ENCODE measurements around the gene MRPL20. TPM values are rescaled to one million over a fixed set of nuclear protein-coding genes. Genes with fewer than 3 reads are reported as not detected.

Gene MRPL20
- polyA plus RNA-seq, 1 of the 3 experiments (the other 2 are of a cell fraction), result 210 TPM

DNA sequence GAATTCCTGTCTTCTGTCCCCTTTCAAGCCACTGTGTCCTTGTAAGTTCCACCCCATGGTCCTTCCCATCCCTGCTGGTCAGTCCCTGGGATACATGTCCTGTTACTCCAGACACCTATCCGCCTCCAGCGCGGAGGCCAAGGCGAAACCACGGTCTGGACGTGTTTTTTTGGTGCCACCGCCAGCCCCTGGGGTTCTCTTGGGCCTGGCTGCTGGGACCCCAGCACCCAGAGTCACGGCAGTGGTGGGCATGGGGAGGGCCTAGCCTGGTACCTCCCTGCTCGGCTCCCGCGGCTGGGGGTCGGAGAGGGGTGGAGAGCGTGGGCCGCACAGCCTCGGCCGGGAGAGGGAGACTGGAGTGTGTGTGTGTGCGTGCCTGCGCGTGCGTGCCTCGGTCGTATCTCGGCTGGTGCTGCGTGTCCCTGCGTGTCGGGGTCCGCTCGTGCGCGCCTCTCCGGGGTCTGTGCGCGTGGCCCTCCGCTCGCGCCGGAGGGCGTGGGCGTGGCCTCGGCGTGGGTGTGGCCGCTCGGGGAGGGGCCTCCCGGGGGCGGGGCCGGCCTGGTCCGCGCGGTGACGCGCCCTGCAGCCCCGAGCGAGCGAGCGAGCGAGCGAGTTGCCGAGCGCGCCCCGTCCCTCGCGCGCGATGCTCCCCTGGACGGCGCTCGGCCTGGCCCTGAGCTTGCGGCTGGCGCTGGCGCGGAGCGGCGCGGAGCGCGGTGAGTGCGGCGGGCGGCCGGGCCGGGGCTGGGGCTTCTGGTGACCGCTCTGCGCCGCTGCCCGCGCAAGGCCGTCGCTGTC lies 28.2 kb upstream of the MRPL20 start, which contains the start of gene VWA1:
TSS of gene VWA1 (plus strand) at position 585 of the 798 bp plus-strand sequence. CDS start at position 644, 59 bp downstream.
- ChIA-PET CTCF (no interaction called here), POLR2A (no interaction called here)
- no peak within 1 kb of the TSS for H3K9ac ChIP-seq

DNA sequence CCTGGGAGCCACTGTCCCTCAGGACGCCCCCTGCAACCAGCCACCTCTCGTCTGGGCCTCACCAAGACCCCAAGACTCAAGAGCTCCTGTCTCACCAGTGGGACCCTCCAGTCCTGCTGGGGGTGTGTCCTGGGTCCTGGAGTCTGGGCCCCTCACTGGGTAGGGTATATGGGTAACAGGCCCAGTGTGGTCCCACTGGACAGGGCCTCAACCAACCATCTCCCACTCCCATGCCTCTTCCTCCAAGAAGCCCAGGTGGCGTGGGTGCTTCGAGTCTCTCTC lies 27.7 kb upstream of the MRPL20 start:
- ChIA-PET POLR2A (no interaction called here), CTCF (interaction anchor here (1.2 kb wide), 1 partner anchor 60 kb away, joined by 3 read pairs; the partner anchor contains the start of gene AURKAIP1)
- H3K4me2 ChIP-seq, result no peak overlapping the region

More for the DNA sequence above, 28.2 kb upstream of the MRPL20 start, which contains the start of gene VWA1:
- H3F3A ChIP-seq (replicated peaks; ENCODE audit: insufficient read depth), result no peaks in the 10 kb centered on the region
- no peaks in the 10 kb centered on the region for H3K36me3 ChIP-seq (replicated peaks in 1 of 2; ENCODE audit: control insufficient read depth in 1 of 2, insufficient read depth in 2 of 2, low read length in 1 of 2)
- H3K9me2 ChIP-seq, result no peaks in the 10 kb centered on the region
- no peaks in the 10 kb centered on the region for H3K27me3 ChIP-seq (ENCODE audit: insufficient read depth)
- H3K79me2 ChIP-seq (ENCODE audit: insufficient read depth), result no peaks in the 10 kb centered on the region
- no peak within 1 kb of the TSS for H2AFZ ChIP-seq (ENCODE audit: low read depth)
- peak within 1 kb of the TSS; percentile 68 for H3K4me2 ChIP-seq
- TF ChIP-seq MXI1 (IDR thresholded peaks at IDR 0.05; ENCODE audit: low read depth, low read length), result peak; percentile 33; the same call in 1 of the 2 replicates
- peak; percentile 21; the same call in 1 of the 2 replicates for TF ChIP-seq NRF1 (IDR thresholded peaks at IDR 0.05; ENCODE audit: low read depth, low read length)
- TF ChIP-seq, protein P1, sequence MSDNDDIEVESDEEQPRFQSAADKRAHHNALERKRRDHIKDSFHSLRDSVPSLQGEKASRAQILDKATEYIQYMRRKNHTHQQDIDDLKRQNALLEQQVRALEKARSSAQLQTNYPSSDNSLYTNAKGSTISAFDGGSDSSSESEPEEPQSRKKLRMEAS (IDR thresholded peaks at IDR 0.05; ENCODE audit: low read depth), result 0 out of 2 replicates have a peak, but pooled peaks have one; percentile 23
- no peak for TF ChIP-seq JUND (IDR thresholded peaks at IDR 0.05)
- peaks cover 0 to 25% of the 10 kb centered on the region in 2 experiments; a peak in 1 of 4 replicates for H3K4me1 ChIP-seq (ENCODE audit: control insufficient read depth in 1 of 2, insufficient read depth in 2 of 2, low read depth in 1 of 2, low read length in 1 of 2)
- peak within 1 kb of the TSS; percentile 46 to 47; a peak in 3 of 4 replicates for H3K4me3 ChIP-seq (ENCODE audit: low read depth in 2 of 2, low read length in 1 of 2)
- no peak within 1 kb of the TSS; a peak in 1 of 4 replicates for H3K27ac ChIP-seq (ENCODE audit: low read depth in 2 of 2, low read length in 1 of 2)
- DNase-seq, result peak; percentile 99
- no peaks in the 10 kb centered on the region for H3K9me3 ChIP-seq
- H4K20me1 ChIP-seq (ENCODE audit: insufficient read depth), result no peaks in the 10 kb centered on the region
- WGBS (ENCODE audit: low lambda C conversion rate), result 65% methylated on average over 18 of the region's 89 CpGs

More for the DNA sequence above, 27.7 kb upstream of the MRPL20 start:
- Histone ChIP-seq H3K27ac (ENCODE audit: low read depth in 2 of 2, low read length in 1 of 2) (no peak overlapping the region), H4K20me1 (ENCODE audit: insufficient read depth) (no peaks in the 10 kb centered on the region), H3K4me3 (ENCODE audit: low read depth in 2 of 2, low read length in 1 of 2) (no peak overlapping the region), H3K27me3 (ENCODE audit: insufficient read depth) (no peaks in the 10 kb centered on the region), H3K9ac (no peak overlapping the region), H3K36me3 (replicated peaks in 1 of 2; ENCODE audit: control insufficient read depth in 1 of 2, insufficient read depth in 2 of 2, low read length in 1 of 2) (no peaks in the 10 kb centered on the region), H3K4me1 (ENCODE audit: control insufficient read depth in 1 of 2, insufficient read depth in 2 of 2, low read depth in 1 of 2, low read length in 1 of 2) (peaks cover 0 to 28% of the 10 kb centered on the region in 2 experiments; a peak in 1 of 4 replicates), H2AFZ (ENCODE audit: low read depth) (no peak overlapping the region), H3K79me2 (ENCODE audit: insufficient read depth) (no peaks in the 10 kb centered on the region), H3F3A (replicated peaks; ENCODE audit: insufficient read depth) (no peaks in the 10 kb centered on the region), H3K9me3 (no peaks in the 10 kb centered on the region), H3K9me2 (no peaks in the 10 kb centered on the region)
- no peak for DNase-seq
- 100% methylated on average over 2 of the region's 4 CpGs for WGBS (ENCODE audit: low lambda C conversion rate)
- no peak for TF ChIP-seq FOXJ3 (CRISPR knock-in tag; IDR thresholded peaks at IDR 0.05)
- TF ChIP-seq, protein P2, sequence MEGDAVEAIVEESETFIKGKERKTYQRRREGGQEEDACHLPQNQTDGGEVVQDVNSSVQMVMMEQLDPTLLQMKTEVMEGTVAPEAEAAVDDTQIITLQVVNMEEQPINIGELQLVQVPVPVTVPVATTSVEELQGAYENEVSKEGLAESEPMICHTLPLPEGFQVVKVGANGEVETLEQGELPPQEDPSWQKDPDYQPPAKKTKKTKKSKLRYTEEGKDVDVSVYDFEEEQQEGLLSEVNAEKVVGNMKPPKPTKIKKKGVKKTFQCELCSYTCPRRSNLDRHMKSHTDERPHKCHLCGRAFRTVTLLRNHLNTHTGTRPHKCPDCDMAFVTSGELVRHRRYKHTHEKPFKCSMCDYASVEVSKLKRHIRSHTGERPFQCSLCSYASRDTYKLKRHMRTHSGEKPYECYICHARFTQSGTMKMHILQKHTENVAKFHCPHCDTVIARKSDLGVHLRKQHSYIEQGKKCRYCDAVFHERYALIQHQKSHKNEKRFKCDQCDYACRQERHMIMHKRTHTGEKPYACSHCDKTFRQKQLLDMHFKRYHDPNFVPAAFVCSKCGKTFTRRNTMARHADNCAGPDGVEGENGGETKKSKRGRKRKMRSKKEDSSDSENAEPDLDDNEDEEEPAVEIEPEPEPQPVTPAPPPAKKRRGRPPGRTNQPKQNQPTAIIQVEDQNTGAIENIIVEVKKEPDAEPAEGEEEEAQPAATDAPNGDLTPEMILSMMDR (IDR thresholded peaks at IDR 0.05), result no peak
- TF ChIP-seq RXRA (IDR thresholded peaks at IDR 0.05; ENCODE audit: borderline replicate concordance, low read depth), result no peak
- TF ChIP-seq POLR2AphosphoS5 (IDR thresholded peaks at IDR 0.05; ENCODE audit: low read depth, low read length), result no peak
- TF ChIP-seq CHD2 (IDR thresholded peaks at IDR 0.05; ENCODE audit: low read length, partially characterized antibody), result no peak
- no peak for TF ChIP-seq EP300 (IDR thresholded peaks at IDR 0.05; ENCODE audit: borderline replicate concordance in 1 of 2, low read depth in 1 of 2, low read length in 1 of 2)
- no peak for TF ChIP-seq ELF1 (IDR thresholded peaks at IDR 0.05)
- TF ChIP-seq, protein P3, sequence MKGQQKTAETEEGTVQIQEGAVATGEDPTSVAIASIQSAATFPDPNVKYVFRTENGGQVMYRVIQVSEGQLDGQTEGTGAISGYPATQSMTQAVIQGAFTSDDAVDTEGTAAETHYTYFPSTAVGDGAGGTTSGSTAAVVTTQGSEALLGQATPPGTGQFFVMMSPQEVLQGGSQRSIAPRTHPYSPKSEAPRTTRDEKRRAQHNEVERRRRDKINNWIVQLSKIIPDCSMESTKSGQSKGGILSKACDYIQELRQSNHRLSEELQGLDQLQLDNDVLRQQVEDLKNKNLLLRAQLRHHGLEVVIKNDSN (IDR thresholded peaks at IDR 0.05; ENCODE audit: borderline replicate concordance, low read depth), result no peak
- no peak for TF ChIP-seq FOXM1 (IDR thresholded peaks at IDR 0.05; ENCODE audit: low read depth)
- no peak for TF ChIP-seq MEF2A (IDR thresholded peaks at IDR 0.05; ENCODE audit: borderline replicate concordance, low read depth)
- no peak for TF ChIP-seq FOSL2 (IDR thresholded peaks at IDR 0.05; ENCODE audit: borderline replicate concordance, low read depth)
- TF ChIP-seq YY1 (IDR thresholded peaks at IDR 0.05; ENCODE audit: low read depth), result no peak
- TF ChIP-seq, protein P4, sequence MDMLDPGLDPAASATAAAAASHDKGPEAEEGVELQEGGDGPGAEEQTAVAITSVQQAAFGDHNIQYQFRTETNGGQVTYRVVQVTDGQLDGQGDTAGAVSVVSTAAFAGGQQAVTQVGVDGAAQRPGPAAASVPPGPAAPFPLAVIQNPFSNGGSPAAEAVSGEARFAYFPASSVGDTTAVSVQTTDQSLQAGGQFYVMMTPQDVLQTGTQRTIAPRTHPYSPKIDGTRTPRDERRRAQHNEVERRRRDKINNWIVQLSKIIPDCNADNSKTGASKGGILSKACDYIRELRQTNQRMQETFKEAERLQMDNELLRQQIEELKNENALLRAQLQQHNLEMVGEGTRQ (IDR thresholded peaks at IDR 0.05; ENCODE audit: borderline replicate concordance, low read depth, low read length), result no peak

All from SK-N-SH (cell line).